Astrocyte of the spinal cord (primary cell): Measurements from ENCODE around the gene GAB2.

Experiments used
- DNase-seq: peaks from one replicate; pipeline ENCODE4 v3.0.0; 2011; ENCODE audit warnings: low read depth, low spot score
- H3K4me3 ChIP-seq: 2 replicates; pipeline ENCODE4 v1.5.1; 2011; ENCODE audit warnings: low read depth, mild to moderate bottlenecking, low read length, moderate library complexity
- CTCF ChIP-seq: IDR thresholded peaks from 2 replicates; pipeline ENCODE4 v1.5.1; 2012; ENCODE audit warnings: low read depth, mild to moderate bottlenecking, low read length, inconsistent platforms
- in situ Hi-C: cut with HindIII; loops from 2 replicates; pipeline ENCODE4 v1.10.0; 2017; ENCODE audit warnings: low sequenced_read_pairs

The GAB2 gene

GRCh38 chr11:78211565-78211964 is 206.1 kb downstream of the GAB2 start:
- H3K4me3 ChIP-seq = no peak overlapping the region
- in situ Hi-C loops = no loop called here
- DNase-seq = no peak
- no peak for TF ChIP-seq CTCF

GRCh38 chr11:78210000-78210608 is 207.5 kb downstream of the GAB2 start:
- H3K4me3 ChIP-seq = no peak overlapping the region
- in situ Hi-C loops = no loop called here
- DNase-seq = no peak
- TF ChIP-seq CTCF = no peak

GRCh38 chr11:78209478-78209877 is 208.1 kb downstream of the GAB2 start:
- in situ Hi-C loops = no loop called here
- no peak overlapping the region for H3K4me3 ChIP-seq

GRCh38 chr11:78208257-78209165 is 209.1 kb downstream of the GAB2 start:
- in situ Hi-C loops = no loop called here

More at GRCh38 chr11:78209478-78209877, 208.1 kb downstream of the GAB2 start:
- no peak for DNase-seq
- no peak for TF ChIP-seq CTCF

GRCh38 chr11:78207532-78208256 is 209.9 kb downstream of the GAB2 start:
- no peak overlapping the region for H3K4me3 ChIP-seq
- no peak for DNase-seq
- no peak for TF ChIP-seq CTCF
- in situ Hi-C loops = no loop called here

More at GRCh38 chr11:78208257-78209165, 209.1 kb downstream of the GAB2 start:
- H3K4me3 ChIP-seq = no peak overlapping the region
- no peak for TF ChIP-seq CTCF
- DNase-seq = no peak

GRCh38 chr11:78205691-78206090 is 211.9 kb downstream of the GAB2 start:
- no peak for DNase-seq
- TF ChIP-seq CTCF = no peak
- in situ Hi-C loops = no loop called here
- H3K4me3 ChIP-seq = no peak overlapping the region
